ENCODE results near the gene DNAH5.

- TF ChIP-seq CTCF (IDR thresholded peaks at IDR 0.05) (no peak), POLR2A (IDR thresholded peaks at IDR 0.05) (no peak)
These were observed 9.6 kb downstream of the DNAH5 start for GRCh38 chr5:13934921-13935320.

Data from adrenal gland (tissue), 5 donors.